BLaER1 (cell line): Measurements from ENCODE around the gene FAM107B.

ENCODE experiments used
- H3K27ac ChIP-seq: shearing (Covaris generic); formaldehyde crosslinking; 2 replicates; pipeline ENCODE4 v1.8.1; 2022
- H3K27me3 ChIP-seq: shearing (Covaris generic); formaldehyde crosslinking; 2 replicates; pipeline ENCODE4 v1.8.1; 2022
- H3K36me3 ChIP-seq: shearing (Covaris generic); formaldehyde crosslinking; 2 replicates; pipeline ENCODE4 v1.8.1; 2022
- H3K4me1 ChIP-seq: shearing (Covaris generic); formaldehyde crosslinking; 2 replicates; pipeline ENCODE4 v1.8.1; 2022
- H3K4me2 ChIP-seq: shearing (Covaris generic); formaldehyde crosslinking; 2 replicates; pipeline ENCODE4 v1.8.1; 2022
- H3K4me3 ChIP-seq: shearing (Covaris generic); formaldehyde crosslinking; 2 replicates; pipeline ENCODE4 v1.8.1; 2022
- H3K9ac ChIP-seq: shearing (Covaris generic); formaldehyde crosslinking; 2 replicates; pipeline ENCODE4 v1.8.1; 2022
- H3K9me3 ChIP-seq: shearing (Covaris generic); formaldehyde crosslinking; 2 replicates; pipeline ENCODE4 v1.8.1; 2022
- H4K20me1 ChIP-seq: shearing (Covaris generic); formaldehyde crosslinking; 2 replicates; pipeline ENCODE4 v1.8.1; 2022
- Cebpa-rat ChIP-seq: shearing (Covaris generic); IDR thresholded peaks from 2 replicates; pipeline ENCODE4 v1.8.1; 2022

Gene FAM107B

GRCh38 chr10:14530465-14530864 is 244.2 kb downstream of the FAM107B start:
- Histone ChIP-seq H3K4me2 (no peak overlapping the region), H3K27ac (no peak overlapping the region), H3K36me3 (peaks cover 98% of the 10 kb centered on the region), H3K4me1 (no peaks in the 10 kb centered on the region), H4K20me1 (peaks cover 97% of the 10 kb centered on the region), H3K9me3 (no peaks in the 10 kb centered on the region), H3K27me3 (no peaks in the 10 kb centered on the region), H3K9ac (no peak overlapping the region), H3K4me3 (no peak overlapping the region)
- TF ChIP-seq Cebpa-rat: no peak

- H3K36me3 ChIP-seq: peaks cover 97% of the 10 kb centered on the region
- no peak overlapping the region for H3K27ac ChIP-seq
- H3K9me3 ChIP-seq: no peaks in the 10 kb centered on the region
- no peaks in the 10 kb centered on the region for H3K27me3 ChIP-seq
- no peak overlapping the region for H3K4me2 ChIP-seq
- TF ChIP-seq Cebpa-rat: no peak
- H3K9ac ChIP-seq: no peak overlapping the region
- H4K20me1 ChIP-seq: peaks cover 97% of the 10 kb centered on the region
- H3K4me3 ChIP-seq: no peak overlapping the region
- no peaks in the 10 kb centered on the region for H3K4me1 ChIP-seq
Observed at GRCh38 chr10:14529351-14529750, 245.3 kb downstream of the FAM107B start.

GRCh38 chr10:14528450-14528849 is 246.2 kb downstream of the FAM107B start:
- H3K36me3 ChIP-seq: peaks cover 96% of the 10 kb centered on the region
- H4K20me1 ChIP-seq: peaks cover 97% of the 10 kb centered on the region
- H3K9me3 ChIP-seq: no peaks in the 10 kb centered on the region
- no peaks in the 10 kb centered on the region for H3K4me1 ChIP-seq
- no peak overlapping the region for H3K4me2 ChIP-seq
- no peaks in the 10 kb centered on the region for H3K27me3 ChIP-seq
- no peak overlapping the region for H3K9ac ChIP-seq
- H3K27ac ChIP-seq: no peak overlapping the region
- no peak for TF ChIP-seq Cebpa-rat
- no peak overlapping the region for H3K4me3 ChIP-seq

DNA sequence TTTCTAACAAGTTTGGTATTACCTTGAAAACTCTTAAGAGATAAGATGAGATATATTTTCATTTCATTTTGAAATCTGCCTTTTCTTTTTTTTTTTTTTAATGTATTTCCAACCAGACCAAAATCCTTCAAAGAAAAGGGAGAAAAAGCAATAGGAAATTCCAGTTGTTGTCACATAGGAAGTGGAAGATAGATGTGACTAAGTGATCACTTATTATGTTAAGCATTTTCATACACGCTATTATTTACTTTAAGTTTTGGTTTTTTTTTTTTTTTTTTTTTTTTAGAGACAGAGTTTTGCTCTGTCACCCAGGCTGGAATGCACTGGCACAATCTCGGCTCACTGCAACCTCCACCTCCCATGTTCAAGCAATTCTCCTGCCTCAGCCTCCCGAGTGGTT is 246.8 kb downstream of the FAM107B start:
- peaks cover 96% of the 10 kb centered on the region for H3K36me3 ChIP-seq
- no peak overlapping the region for H3K4me3 ChIP-seq
- H3K4me2 ChIP-seq: no peak overlapping the region
- no peak for TF ChIP-seq Cebpa-rat
- H3K27me3 ChIP-seq: no peaks in the 10 kb centered on the region
- no peak overlapping the region for H3K9ac ChIP-seq
- no peaks in the 10 kb centered on the region for H3K9me3 ChIP-seq
- peaks cover 97% of the 10 kb centered on the region for H4K20me1 ChIP-seq
- no peak overlapping the region for H3K27ac ChIP-seq
- H3K4me1 ChIP-seq: no peaks in the 10 kb centered on the region

- peaks cover 96% of the 10 kb centered on the region for H3K36me3 ChIP-seq
- no peak overlapping the region for H3K4me2 ChIP-seq
- no peaks in the 10 kb centered on the region for H3K4me1 ChIP-seq
- TF ChIP-seq Cebpa-rat: no peak
- no peaks in the 10 kb centered on the region for H3K27me3 ChIP-seq
- no peak overlapping the region for H3K27ac ChIP-seq
- peaks cover 97% of the 10 kb centered on the region for H4K20me1 ChIP-seq
- no peak overlapping the region for H3K9ac ChIP-seq
- no peaks in the 10 kb centered on the region for H3K9me3 ChIP-seq
- H3K4me3 ChIP-seq: no peak overlapping the region
Observed at GRCh38 chr10:14527134-14527844, 247.4 kb downstream of the FAM107B start.

GRCh38 chr10:14526326-14526725 is 248.4 kb downstream of the FAM107B start:
- no peaks in the 10 kb centered on the region for H3K4me1 ChIP-seq
- H3K9me3 ChIP-seq: no peaks in the 10 kb centered on the region
- no peak overlapping the region for H3K9ac ChIP-seq
- H3K27ac ChIP-seq: no peak overlapping the region
- peaks cover 97% of the 10 kb centered on the region for H4K20me1 ChIP-seq
- peaks cover 96% of the 10 kb centered on the region for H3K36me3 ChIP-seq
- no peak overlapping the region for H3K4me3 ChIP-seq
- H3K27me3 ChIP-seq: no peaks in the 10 kb centered on the region
- no peak for TF ChIP-seq Cebpa-rat
- no peak overlapping the region for H3K4me2 ChIP-seq

GRCh38 chr10:14524691-14525324 is 249.9 kb downstream of the FAM107B start:
- Histone ChIP-seq H3K27me3 (no peaks in the 10 kb centered on the region), H3K4me1 (no peaks in the 10 kb centered on the region), H3K4me2 (no peak overlapping the region), H4K20me1 (peaks cover 97% of the 10 kb centered on the region), H3K36me3 (peaks cover 96% of the 10 kb centered on the region), H3K9ac (no peak overlapping the region), H3K4me3 (no peak overlapping the region), H3K9me3 (no peaks in the 10 kb centered on the region), H3K27ac (no peak overlapping the region)
- TF ChIP-seq Cebpa-rat: no peak

DNA sequence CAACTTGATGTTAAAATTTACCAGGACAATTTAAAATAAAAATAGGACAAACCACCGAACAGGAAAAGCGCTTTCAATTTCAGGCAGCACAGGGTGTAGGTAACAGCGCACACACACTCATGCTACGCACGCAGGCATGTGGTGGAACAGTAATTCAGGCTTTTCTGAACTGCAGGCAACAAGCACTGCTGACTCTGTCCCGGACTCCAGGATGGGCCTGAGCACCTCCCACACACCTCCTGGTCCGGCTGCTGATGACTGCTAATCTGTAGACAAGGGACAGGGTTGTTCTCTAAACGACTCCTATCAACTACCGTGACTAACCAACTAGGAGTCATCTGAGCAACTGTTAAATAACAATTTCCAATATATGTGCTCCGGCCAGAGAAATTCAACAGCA is 251.4 kb downstream of the FAM107B start:
- TF ChIP-seq Cebpa-rat: no peak
- H4K20me1 ChIP-seq: peaks cover 95% of the 10 kb centered on the region
- no peak overlapping the region for H3K4me2 ChIP-seq
- no peak overlapping the region for H3K27ac ChIP-seq
- peaks cover 96% of the 10 kb centered on the region for H3K36me3 ChIP-seq
- no peak overlapping the region for H3K9ac ChIP-seq
- H3K27me3 ChIP-seq: no peaks in the 10 kb centered on the region
- H3K4me3 ChIP-seq: no peak overlapping the region
- no peaks in the 10 kb centered on the region for H3K9me3 ChIP-seq
- no peaks in the 10 kb centered on the region for H3K4me1 ChIP-seq

- no peak for TF ChIP-seq Cebpa-rat
- Histone ChIP-seq H3K27ac (no peak overlapping the region), H3K9ac (no peak overlapping the region), H3K4me1 (no peaks in the 10 kb centered on the region), H3K9me3 (peaks cover 14% of the 10 kb centered on the region), H3K27me3 (no peaks in the 10 kb centered on the region), H3K36me3 (peaks cover 87% of the 10 kb centered on the region), H4K20me1 (peaks cover 62% of the 10 kb centered on the region), H3K4me2 (no peak overlapping the region), H3K4me3 (no peak overlapping the region)
Observed at GRCh38 chr10:14519785-14520184, 254.9 kb downstream of the FAM107B start.

DNA sequence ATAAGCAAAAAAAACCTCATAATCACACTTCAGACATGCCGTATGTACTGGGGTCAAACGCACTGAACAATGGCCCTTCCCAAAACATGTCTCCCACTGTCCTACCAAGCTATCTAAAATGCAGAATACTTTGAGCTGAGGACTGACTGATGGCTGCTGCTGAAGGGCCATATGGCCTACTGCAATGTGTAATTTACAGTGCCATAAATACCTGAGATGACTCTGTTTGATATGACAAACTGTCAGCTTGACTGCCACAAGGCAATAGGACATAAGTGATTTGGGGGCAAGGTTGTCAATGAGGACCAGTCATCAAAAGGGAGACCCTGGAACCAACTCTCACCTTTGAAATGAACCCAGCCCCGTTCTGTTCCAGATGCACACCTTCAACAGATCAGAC is 256.5 kb downstream of the FAM107B start:
- Histone ChIP-seq H3K27me3 (no peaks in the 10 kb centered on the region), H3K27ac (no peak overlapping the region), H3K4me1 (no peaks in the 10 kb centered on the region), H3K9me3 (peaks cover 14% of the 10 kb centered on the region), H3K9ac (no peak overlapping the region), H4K20me1 (peaks cover 46% of the 10 kb centered on the region), H3K4me3 (no peak overlapping the region), H3K4me2 (no peak overlapping the region), H3K36me3 (peaks cover 75% of the 10 kb centered on the region)
- TF ChIP-seq Cebpa-rat: no peak
